ENCODE measurements around the gene SHROOM1. TPM values are rescaled to one million over a fixed set of nuclear protein-coding genes. Genes with fewer than 3 reads are reported as not detected.

SHROOM1 gene
- total and polyA plus RNA-seq, 2 experiments from 2014 or later, result 2.5 to 5.4 TPM

GRCh38 chr5:132849347-132849746 is 18.9 kb upstream of the SHROOM1 start:
- no peak overlapping the region for H3K27ac Mint-ChIP-seq
- DNase-seq (ENCODE audit: low spot score), result no peak

GRCh38 chr5:132848270-132848669 is 17.8 kb upstream of the SHROOM1 start:
- no peak overlapping the region for H2AFZ ChIP-seq
- no peak overlapping the region for H3K4me3 ChIP-seq
- no peaks in the 10 kb centered on the region for H3K9me3 Mint-ChIP-seq
- DNase-seq (ENCODE audit: low spot score) (no peak), ATAC-seq (no peak)
- H3K36me3 Mint-ChIP-seq (ENCODE audit: low read depth), result no peaks in the 10 kb centered on the region
- no peak overlapping the region for H3K4me2 ChIP-seq
- H3K4me1 Mint-ChIP-seq, result no peaks in the 10 kb centered on the region
- no peaks in the 10 kb centered on the region for H4K20me1 ChIP-seq (replicated peaks; ENCODE audit: insufficient read depth)
- H3K4me3 Mint-ChIP-seq, result no peak overlapping the region
- no peak overlapping the region for H3K27ac Mint-ChIP-seq
- H3K27me3 Mint-ChIP-seq (ENCODE audit: insufficient read depth, low read depth, poor library complexity), result peaks cover 2% of the 10 kb centered on the region
- H3K36me3 ChIP-seq (ENCODE audit: insufficient read depth), result no peaks in the 10 kb centered on the region
- H3K79me2 ChIP-seq (replicated peaks; ENCODE audit: insufficient read depth), result no peaks in the 10 kb centered on the region
- no peaks in the 10 kb centered on the region for H3K9me2 ChIP-seq (ENCODE audit: insufficient read depth)
- H3K4me1 ChIP-seq (ENCODE audit: insufficient read depth), result no peaks in the 10 kb centered on the region
- no peaks in the 10 kb centered on the region for H3K27me3 ChIP-seq (ENCODE audit: insufficient read depth)
- no peaks in the 10 kb centered on the region for H3F3A ChIP-seq (replicated peaks; ENCODE audit: low read depth)
- H3K27ac ChIP-seq (ENCODE audit: low read depth), result no peak overlapping the region
- TF ChIP-seq EZH2phosphoT487 (IDR thresholded peaks at IDR 0.05; ENCODE audit: unreplicated experiment), result no peak
- TF ChIP-seq STAT1 (IDR thresholded peaks at IDR 0.05; ENCODE audit: unreplicated experiment), result no peak
- TF ChIP-seq REST (IDR thresholded peaks at IDR 0.05; ENCODE audit: unreplicated experiment), result no peak
- no peak for TF ChIP-seq CREB1 (CRISPR knock-in tag; IDR thresholded peaks at IDR 0.05; ENCODE audit: low read depth)
- TF ChIP-seq JUNB (IDR thresholded peaks at IDR 0.05; ENCODE audit: unreplicated experiment), result no peak

More at GRCh38 chr5:132849347-132849746, 18.9 kb upstream of the SHROOM1 start:
- Mint-ChIP-seq H3K9me3 (no peaks in the 10 kb centered on the region), H3K4me1 (peaks cover 3% of the 10 kb centered on the region; the same call in 2 of the 3 replicates), H3K27me3 (ENCODE audit: insufficient read depth, low read depth, poor library complexity) (no peaks in the 10 kb centered on the region), H3K4me3 (no peak overlapping the region), H3K36me3 (ENCODE audit: low read depth) (no peaks in the 10 kb centered on the region)
- Histone ChIP-seq H3F3A (replicated peaks; ENCODE audit: low read depth) (no peaks in the 10 kb centered on the region), H3K79me2 (replicated peaks; ENCODE audit: insufficient read depth) (no peaks in the 10 kb centered on the region), H4K20me1 (replicated peaks; ENCODE audit: insufficient read depth) (no peaks in the 10 kb centered on the region), H3K4me1 (ENCODE audit: insufficient read depth) (0 out of 2 replicates have a peak, but pooled peaks cover 2% of the 10 kb centered on the region), H3K27me3 (ENCODE audit: insufficient read depth) (no peaks in the 10 kb centered on the region), H3K36me3 (ENCODE audit: insufficient read depth) (no peaks in the 10 kb centered on the region), H3K9me2 (ENCODE audit: insufficient read depth) (no peaks in the 10 kb centered on the region), H3K4me3 (no peak overlapping the region), H2AFZ (peak overlapping the region; percentile 52; the same call in 1 of the 2 replicates), H3K27ac (ENCODE audit: low read depth) (no peak overlapping the region), H3K4me2 (no peak overlapping the region)
- ATAC-seq, result no peak
- TF ChIP-seq STAT1 (IDR thresholded peaks at IDR 0.05; ENCODE audit: unreplicated experiment) (no peak), EZH2 (IDR thresholded peaks at IDR 0.05; ENCODE audit: low read depth, unreplicated experiment) (no peak), ZNF331 (CRISPR knock-in tag; IDR thresholded peaks at IDR 0.05; ENCODE audit: low read depth) (no peak), NANOG (IDR thresholded peaks at IDR 0.05; ENCODE audit: borderline replicate concordance) (no peak), POLR2AphosphoS5 (IDR thresholded peaks at IDR 0.05; ENCODE audit: low read depth) (no peak), ZNF114 (CRISPR knock-in tag; IDR thresholded peaks at IDR 0.05) (no peak), JUNB (IDR thresholded peaks at IDR 0.05; ENCODE audit: unreplicated experiment) (no peak), EZH2phosphoT487 (IDR thresholded peaks at IDR 0.05; ENCODE audit: unreplicated experiment) (no peak), REST (IDR thresholded peaks at IDR 0.05; ENCODE audit: unreplicated experiment) (no peak), ETS1 (IDR thresholded peaks at IDR 0.05) (no peak)
